Trophoblast cell (in vitro differentiated cells and primary cell): ENCODE results near the gene BMAL1.

Experiments used
- DNase-seq, 2 donors: peaks; one replicate each; pipeline ENCODE4 v3.0.0-alpha.2; 2016
- H2AFZ ChIP-seq: 2 replicates; pipeline ENCODE4 v1.6.1; 2013; ENCODE audit warnings: low read length, moderate library complexity, mild to moderate bottlenecking; ENCODE audit not compliant: insufficient read depth, poor library complexity
- H2AK5ac ChIP-seq: 2 replicates; pipeline ENCODE4 v1.6.1; 2013; ENCODE audit warnings: mild to moderate bottlenecking, low read length
- H2BK120ac ChIP-seq: 2 replicates; pipeline ENCODE4 v1.6.1; 2013; ENCODE audit warnings: low read length, mild to moderate bottlenecking, moderate library complexity; ENCODE audit not compliant: insufficient read depth, poor library complexity
- H2BK12ac ChIP-seq: 2 replicates; pipeline ENCODE4 v1.6.1; 2013; ENCODE audit warnings: mild to moderate bottlenecking, low read length, moderate library complexity
- H2BK5ac ChIP-seq: 2 replicates; pipeline ENCODE4 v1.6.1; 2013; ENCODE audit warnings: low read length, low read depth, moderate library complexity, mild to moderate bottlenecking; ENCODE audit not compliant: poor library complexity
- H3K14ac ChIP-seq: 2 replicates; pipeline ENCODE4 v1.6.1; 2013; ENCODE audit warnings: mild to moderate bottlenecking, low read length
- H3K18ac ChIP-seq: 2 replicates; pipeline ENCODE4 v1.6.1; 2013; ENCODE audit warnings: mild to moderate bottlenecking, low read length
- H3K23ac ChIP-seq: 2 replicates; pipeline ENCODE4 v1.6.1; 2013; ENCODE audit warnings: low read length
- H3K27ac ChIP-seq: 2 replicates; pipeline ENCODE4 v1.5.1; 2013; ENCODE audit warnings: low read depth, mild to moderate bottlenecking, inconsistent platforms, low read length, moderate library complexity
- H3K27me3 ChIP-seq: 2 replicates; pipeline ENCODE4 v1.6.1; 2013; ENCODE audit warnings: inconsistent platforms, mild to moderate bottlenecking, low read length, moderate library complexity; ENCODE audit not compliant: insufficient read depth
- H3K36me3 ChIP-seq, 2 experiments: 1 replicate in 1 of 2; 2 replicates in 1 of 2; pipeline ENCODE4 v1.6.1; 2013; ENCODE audit warnings: low read length in 2 of 2, mild to moderate bottlenecking in 2 of 2, moderate library complexity in 1 of 2; ENCODE audit not compliant: insufficient read depth in 2 of 2, control insufficient read depth in 1 of 2
- H3K4ac ChIP-seq: 2 replicates; pipeline ENCODE4 v1.6.1; 2013; ENCODE audit warnings: low read depth, mild to moderate bottlenecking, low read length, moderate library complexity
- H3K4me1 ChIP-seq, 2 experiments: 1 replicate in 1 of 2; 2 replicates in 1 of 2; pipeline ENCODE4 v1.6.1; 2013; ENCODE audit warnings: low read length in 2 of 2, mild to moderate bottlenecking in 2 of 2, moderate library complexity in 1 of 2; ENCODE audit not compliant: insufficient read depth in 2 of 2, control insufficient read depth in 1 of 2
- H3K4me2 ChIP-seq: 2 replicates; pipeline ENCODE4 v1.6.1; 2013; ENCODE audit warnings: inconsistent platforms, mild to moderate bottlenecking, low read length, moderate library complexity
- H3K4me3 ChIP-seq: 2 replicates; pipeline ENCODE4 v1.5.1; 2013; ENCODE audit warnings: mild to moderate bottlenecking, low read depth, low read length, inconsistent platforms
- H3K79me1 ChIP-seq: one replicate; pipeline ENCODE4 v1.6.1; 2013; ENCODE audit warnings: low read length
- H3K79me2 ChIP-seq: 2 replicates; pipeline ENCODE4 v1.6.1; 2013; ENCODE audit warnings: low read length, mild to moderate bottlenecking; ENCODE audit not compliant: control insufficient read depth, insufficient read depth, poor library complexity
- H3K9ac ChIP-seq: 2 replicates; pipeline ENCODE4 v1.6.1; 2013; ENCODE audit warnings: mild to moderate bottlenecking, low read length
- H3K9me3 ChIP-seq: 2 replicates; pipeline ENCODE4 v1.6.1; 2013; ENCODE audit warnings: low read depth, mild to moderate bottlenecking, control low read depth, inconsistent platforms, low read length; ENCODE audit not compliant: insufficient read depth
- H4K12ac ChIP-seq: 2 replicates; pipeline ENCODE4 v1.6.1; 2013; ENCODE audit warnings: low read depth, mild to moderate bottlenecking, low read length, moderate library complexity
- H4K8ac ChIP-seq: 2 replicates; pipeline ENCODE4 v1.6.1; 2013; ENCODE audit warnings: low read depth, mild to moderate bottlenecking, low read length, moderate library complexity
- H4K91ac ChIP-seq: one replicate; pipeline ENCODE4 v1.6.1; 2013; ENCODE audit warnings: low read depth, mild to moderate bottlenecking, low read length, moderate library complexity
- WGBS: extraction: QIAGEN DNeasy Blood & Tissue Kit; methylation state at CpG from one replicate; pipeline ENCODE4 v1.1.7; 2013; ENCODE audit warnings: missing lambda C conversion rate; ENCODE audit not compliant: insufficient read length, insufficient coverage; ENCODE audit errors: extremely low coverage; 5-methylcytosine and 5-hydroxymethylcytosine counted together

The BMAL1 gene

DNA sequence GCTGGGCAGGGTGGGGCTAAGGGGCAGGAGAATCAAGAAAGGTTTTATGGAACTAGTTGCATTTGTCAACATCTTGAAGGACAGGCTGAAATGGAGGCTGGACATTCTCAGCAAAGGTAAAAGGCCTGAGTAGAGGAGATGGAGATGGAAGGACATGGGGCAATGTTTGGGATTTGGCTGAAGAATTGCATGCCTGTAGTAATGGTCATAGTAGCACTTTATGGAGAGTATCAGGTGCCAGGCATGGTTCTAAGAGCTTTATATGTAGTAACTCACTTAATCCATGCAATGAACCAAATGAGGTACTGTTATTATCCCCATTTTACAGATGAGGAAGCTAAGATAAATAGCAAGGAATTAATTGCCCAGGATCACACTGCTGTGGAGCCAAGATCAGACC is 23.9 kb downstream of the BMAL1 start:
- DNase-seq = no peak
- Histone ChIP-seq H3K27me3 (no peaks in the 10 kb centered on the region), H3K4ac (no peak overlapping the region), H2BK12ac (no peak overlapping the region), H3K4me2 (no peak overlapping the region), H3K27ac (no peak overlapping the region), H4K8ac (no peak overlapping the region), H2BK120ac (no peak overlapping the region), H2BK5ac (no peak overlapping the region), H3K79me2 (no peaks in the 10 kb centered on the region), H4K91ac (no peak overlapping the region), H3K14ac (no peak overlapping the region), H2AK5ac (no peak overlapping the region), H3K36me3 (no peaks in the 10 kb centered on the region), H3K18ac (no peak overlapping the region), H3K79me1 (no peaks in the 10 kb centered on the region), H3K9ac (no peak overlapping the region), H3K9me3 (no peaks in the 10 kb centered on the region), H2AFZ (no peak overlapping the region), H3K4me1 (peaks cover 6 to 11% of the 10 kb centered on the region in 2 experiments), H4K12ac (no peak overlapping the region), H3K23ac (no peak overlapping the region), H3K4me3 (no peak overlapping the region)

DNA sequence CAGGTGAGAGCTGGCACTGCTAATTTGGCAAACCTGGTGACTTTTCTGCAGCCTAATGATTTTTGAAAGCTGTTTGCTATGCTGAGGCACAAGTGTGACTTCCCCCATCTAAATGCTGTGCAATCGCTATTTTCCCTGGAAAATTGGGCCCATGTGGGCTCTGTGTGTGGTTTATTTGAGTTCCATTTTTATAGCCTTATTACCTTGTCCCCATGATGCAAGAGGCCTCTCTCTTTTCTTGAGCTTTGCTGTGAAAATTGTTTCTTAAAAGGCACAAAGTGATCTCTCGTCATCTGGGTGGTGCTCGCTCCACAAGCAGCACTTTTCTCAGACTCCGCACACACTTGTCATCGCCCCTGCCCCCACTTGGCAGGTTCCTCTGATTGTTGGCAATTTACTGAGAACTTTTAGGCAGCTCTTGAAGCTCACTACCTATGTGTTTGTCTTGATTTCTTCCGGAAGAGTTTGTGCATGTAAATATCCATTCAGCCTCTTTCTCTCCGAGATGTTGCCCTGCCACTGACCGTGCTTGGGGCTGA is 24.9 kb downstream of the BMAL1 start:
- no peak overlapping the region for H2AFZ ChIP-seq
- no peak overlapping the region for H2BK12ac ChIP-seq
- H3K9ac ChIP-seq = no peak overlapping the region
- no peak overlapping the region for H3K4me3 ChIP-seq
- no CpG with 5 or more reads among the region's 8 CpGs for WGBS
- no peaks in the 10 kb centered on the region for H3K36me3 ChIP-seq
- H2BK5ac ChIP-seq = no peak overlapping the region
- H4K8ac ChIP-seq = no peak overlapping the region
- no peak overlapping the region for H4K12ac ChIP-seq
- no peak overlapping the region for H3K4ac ChIP-seq
- DNase-seq = no peak
- H3K9me3 ChIP-seq = no peaks in the 10 kb centered on the region
- no peak overlapping the region for H3K4me2 ChIP-seq
- H4K91ac ChIP-seq = no peak overlapping the region
- no peaks in the 10 kb centered on the region for H3K79me1 ChIP-seq
- H3K18ac ChIP-seq = no peak overlapping the region
- H3K14ac ChIP-seq = no peak overlapping the region
- H3K4me1 ChIP-seq = peaks cover 8 to 14% of the 10 kb centered on the region in 2 experiments
- no peak overlapping the region for H3K23ac ChIP-seq
- no peak overlapping the region for H2AK5ac ChIP-seq
- no peaks in the 10 kb centered on the region for H3K27me3 ChIP-seq
- no peaks in the 10 kb centered on the region for H3K79me2 ChIP-seq
- no peak overlapping the region for H3K27ac ChIP-seq
- no peak overlapping the region for H2BK120ac ChIP-seq

DNA sequence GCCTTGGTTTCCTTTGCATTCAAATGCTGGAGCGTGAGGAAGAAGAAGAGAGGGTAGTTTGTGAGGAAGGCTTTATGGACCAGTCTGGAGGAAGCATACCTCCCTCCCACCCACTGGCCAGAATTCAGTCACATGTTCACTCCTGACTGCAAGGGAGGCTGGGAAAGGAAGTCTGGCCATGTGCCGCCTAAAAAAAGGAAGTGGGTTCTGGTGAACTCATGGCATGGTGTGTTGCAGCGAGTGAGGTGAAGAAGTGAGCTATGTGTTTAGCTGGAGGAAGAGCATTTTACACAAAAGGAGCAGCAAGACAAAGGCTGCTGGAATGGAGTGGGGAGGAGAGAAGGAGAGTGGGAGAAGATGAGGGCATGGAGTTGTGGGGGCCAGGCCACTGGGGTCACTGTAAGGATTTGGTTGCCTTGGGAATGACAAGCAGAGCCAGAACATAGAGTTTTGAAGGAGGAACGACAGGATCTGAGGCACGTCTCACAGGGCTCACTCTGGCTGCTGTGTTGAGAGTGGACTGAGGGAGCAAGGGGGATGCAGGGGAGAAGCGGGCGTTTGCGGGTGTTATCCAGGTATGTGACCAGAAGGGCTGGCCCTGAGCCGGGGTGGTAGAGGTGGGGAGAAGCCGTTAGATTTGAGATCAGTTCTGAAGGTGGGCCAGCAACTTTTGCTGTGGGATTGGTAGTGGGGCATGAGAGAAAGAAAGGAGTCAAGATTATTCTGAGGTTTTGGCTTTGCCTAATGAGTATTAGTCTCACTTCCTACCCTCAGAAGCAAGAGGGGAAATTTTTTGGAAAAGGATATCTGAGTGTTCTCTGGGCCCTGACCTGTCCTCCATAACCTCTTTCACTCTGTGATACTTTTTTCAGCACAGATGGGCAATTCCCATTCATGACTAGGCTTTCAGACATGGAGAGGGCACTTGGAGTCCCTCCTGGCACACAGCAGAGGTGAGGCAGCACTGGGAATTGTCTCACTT is 26.4 kb downstream of the BMAL1 start:
- Histone ChIP-seq H3K4me2 (no peak overlapping the region), H3K27ac (no peak overlapping the region), H3K79me2 (no peaks in the 10 kb centered on the region), H4K12ac (no peak overlapping the region), H3K36me3 (no peaks in the 10 kb centered on the region), H4K91ac (no peak overlapping the region), H2BK5ac (no peak overlapping the region), H3K18ac (no peak overlapping the region), H3K4me3 (no peak overlapping the region), H3K9ac (no peak overlapping the region), H3K4ac (no peak overlapping the region), H3K4me1 (peaks cover 8 to 11% of the 10 kb centered on the region in 2 experiments), H3K27me3 (no peaks in the 10 kb centered on the region), H2BK120ac (no peak overlapping the region), H3K9me3 (no peaks in the 10 kb centered on the region), H3K23ac (no peak overlapping the region), H3K79me1 (no peaks in the 10 kb centered on the region), H4K8ac (no peak overlapping the region), H2AFZ (no peak overlapping the region), H2BK12ac (no peak overlapping the region), H3K14ac (no peak overlapping the region), H2AK5ac (no peak overlapping the region)
- DNase-seq = no peak
- no CpG with 5 or more reads among the region's 10 CpGs for WGBS

DNA sequence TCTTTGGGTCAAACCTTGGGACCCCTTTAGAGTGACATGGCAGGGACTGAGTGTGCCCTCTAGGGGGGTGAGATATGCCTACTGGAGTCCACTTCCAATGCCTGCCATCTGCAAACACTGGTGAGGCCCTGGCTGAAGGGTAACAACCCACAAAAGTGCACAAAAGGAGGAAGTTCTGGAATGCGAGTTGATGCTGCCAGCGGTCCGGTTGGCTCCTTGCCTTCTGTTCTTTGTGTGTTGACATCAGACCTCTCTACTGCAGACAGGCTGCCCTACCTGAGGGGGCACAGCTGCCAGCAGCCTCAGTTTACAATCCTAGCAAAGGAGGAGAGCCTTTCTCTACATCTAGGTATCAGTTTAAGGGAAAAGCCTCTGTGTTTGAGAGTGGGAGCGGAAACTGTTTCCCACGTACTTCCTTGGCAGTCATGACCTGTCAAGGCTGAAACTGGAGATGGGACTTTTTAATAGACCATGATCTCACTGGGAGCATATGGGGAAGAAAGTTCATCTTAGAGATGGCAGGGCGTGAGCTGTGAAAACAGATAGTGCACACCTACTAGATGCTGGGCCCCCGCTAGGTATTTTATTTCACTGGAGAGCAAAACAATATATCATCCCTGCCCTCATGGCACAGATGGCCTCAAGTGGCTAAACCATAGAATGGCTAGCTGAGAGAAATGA is 27.2 kb downstream of the BMAL1 start:
- Histone ChIP-seq H2BK12ac (no peak overlapping the region), H3K9me3 (no peaks in the 10 kb centered on the region), H3K18ac (no peak overlapping the region), H3K27ac (no peak overlapping the region), H2BK5ac (no peak overlapping the region), H2AFZ (no peak overlapping the region), H3K4me3 (no peak overlapping the region), H3K79me1 (no peaks in the 10 kb centered on the region), H4K91ac (no peak overlapping the region), H3K27me3 (no peaks in the 10 kb centered on the region), H3K4me1 (peaks cover 8 to 11% of the 10 kb centered on the region in 2 experiments), H4K12ac (no peak overlapping the region), H3K4ac (no peak overlapping the region), H3K14ac (no peak overlapping the region), H3K36me3 (no peaks in the 10 kb centered on the region), H2AK5ac (no peak overlapping the region), H3K23ac (no peak overlapping the region), H4K8ac (no peak overlapping the region), H3K9ac (no peak overlapping the region), H3K79me2 (no peaks in the 10 kb centered on the region), H2BK120ac (no peak overlapping the region), H3K4me2 (no peak overlapping the region)
- WGBS = no CpG with 5 or more reads among the region's 7 CpGs
- DNase-seq = no peak
